Left colon (tissue), 2 donors: ENCODE results near the gene FBXO33. TPM values are rescaled to one million over a fixed set of nuclear protein-coding genes. Genes with fewer than 3 reads are reported as not detected.

Experiments used
- ATAC-seq: fragments of 200-7000 bp; cut with Tn5 transposase; one replicate; pipeline ENCODE4 v1.9.1; 2020; ENCODE audit warnings: mild to moderate bottlenecking, moderate library complexity
- DNase-seq, 2 donors: peaks; one replicate each; pipeline ENCODE4 v3.0.0-alpha.2; 2020
- intact Hi-C, 2 donors: fragments of 100-400 bp; cut with DNase I in 1 of 2; cut with micrococcal nuclease in 1 of 2; formaldehyde crosslinking; loops; one replicate each; pipeline versions ENCODE4 v1.11.2 to v1.14.0; 2022; cut with DNase I, micrococcal nuclease
- long read RNA-seq: library from polyadenylated mRNA; unstranded; transcript quantifications from one replicate; pipeline ENCODE4 v2.0.0, GENCODE V29; 2021
- total RNA-seq, 2 donors: library from RNA; stranded (reverse); fragmentation: NEBNext Ultra II Directional; extraction: Animal tissue kit (Norgen Biotek cat#: 25700); gene quantifications; one replicate each; pipeline ENCODE4 v1.2.1, GENCODE V29; 2021
- donor health status: DM: no; HTN: no; CAD: no.
- donor health status: DM: yes; HTN: yes; CAD: no.

The FBXO33 gene
- total RNA-seq, result 1 to 10 TPM; 6.9 to 9.3 TPM
- long read RNA-seq, transcript FBXO33-201 (4 exons, 3,853 nt), result major isoform, 11 of 14 reads
- long read RNA-seq, partial matches to known transcripts, result 0 of 14 reads
- long read RNA-seq, other reads (novel, unspliced or antisense), result 3 of 14 reads

DNA sequence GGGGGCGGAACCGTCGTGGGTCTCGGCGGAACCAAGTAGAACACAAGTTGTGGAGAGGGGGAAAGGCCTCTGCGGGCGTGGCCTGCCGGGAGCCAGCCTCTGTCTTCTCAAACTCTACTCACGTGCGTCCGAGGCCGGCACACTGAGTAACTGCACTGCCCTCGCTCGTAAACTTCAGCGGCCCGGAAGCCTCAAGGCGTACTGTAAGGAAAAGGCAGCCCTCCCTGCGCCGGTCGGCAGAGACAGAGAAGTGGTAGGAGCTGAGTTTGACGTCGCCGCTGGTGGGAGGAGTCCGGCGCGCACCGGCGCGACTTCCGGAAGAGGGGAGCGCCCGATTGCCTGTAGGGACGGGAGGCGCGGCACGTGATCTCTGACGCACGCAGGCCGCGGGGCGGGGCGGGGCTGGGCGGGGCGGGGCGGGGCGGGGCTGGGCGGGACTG is at the start of gene FBXO33:
TSS of gene FBXO33 (minus strand) at position 255 of the 440 bp plus-strand sequence. CDS start 271 bp downstream, outside the sequence.
- intact Hi-C loops, result no loop called here
- peak; percentile 97 for DNase-seq
- ATAC-seq, result peak; percentile 87

DNA sequence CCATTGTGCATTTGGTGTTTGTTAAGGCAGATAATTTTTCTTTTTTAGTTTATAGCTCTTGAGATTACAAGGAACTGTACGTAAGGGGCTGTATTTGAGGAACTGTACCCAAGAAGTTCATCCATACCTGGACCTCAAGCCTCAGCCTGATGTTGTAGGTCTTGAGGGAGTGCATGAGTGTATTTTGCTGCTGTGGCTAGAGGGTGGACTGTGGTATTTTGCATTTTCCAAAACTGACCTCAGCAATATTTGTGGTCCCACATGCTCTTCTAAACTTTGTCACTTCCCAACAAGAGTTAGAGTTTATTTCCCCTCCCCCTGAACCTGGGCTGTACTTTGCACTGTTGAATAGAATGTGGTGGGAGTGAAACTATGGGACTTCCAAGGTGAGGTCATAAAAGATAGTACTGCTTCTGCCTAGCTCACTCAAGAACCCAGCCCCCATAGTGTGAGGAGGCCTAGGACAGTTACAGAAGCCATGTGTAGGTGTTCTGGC is 42.2 kb upstream of the FBXO33 start:
- no peak for ATAC-seq
- intact Hi-C loops, result no loop called here
- no peak for DNase-seq

DNA sequence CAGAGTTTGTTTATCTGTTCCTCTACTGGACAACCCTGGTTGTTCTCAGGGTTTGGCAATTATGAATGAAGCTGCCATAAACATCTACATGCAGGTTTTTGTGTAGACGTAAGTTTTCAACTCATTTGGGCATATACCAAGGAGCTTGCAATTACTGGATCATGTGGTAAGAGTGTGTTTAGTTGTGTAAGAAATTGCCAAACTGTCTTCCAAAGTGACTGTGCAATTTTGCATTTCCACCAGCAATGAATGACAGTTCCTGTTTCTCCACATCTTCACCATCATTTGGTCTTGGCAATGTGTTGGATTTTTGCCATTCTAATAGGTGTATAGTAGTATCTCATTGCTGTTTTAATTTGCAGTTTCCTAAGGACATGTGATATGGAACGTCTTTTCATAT is 39.8 kb upstream of the FBXO33 start:
- intact Hi-C loops, result no loop called here
- ATAC-seq (no peak), DNase-seq (no peak)

- intact Hi-C loops, result no loop called here
- DNase-seq, result peak in 1 of 2 donors; percentile 23
- ATAC-seq, result no peak
Measured at GRCh38 chr14:39469094-39469710, 37.0 kb upstream of the FBXO33 start.

DNA sequence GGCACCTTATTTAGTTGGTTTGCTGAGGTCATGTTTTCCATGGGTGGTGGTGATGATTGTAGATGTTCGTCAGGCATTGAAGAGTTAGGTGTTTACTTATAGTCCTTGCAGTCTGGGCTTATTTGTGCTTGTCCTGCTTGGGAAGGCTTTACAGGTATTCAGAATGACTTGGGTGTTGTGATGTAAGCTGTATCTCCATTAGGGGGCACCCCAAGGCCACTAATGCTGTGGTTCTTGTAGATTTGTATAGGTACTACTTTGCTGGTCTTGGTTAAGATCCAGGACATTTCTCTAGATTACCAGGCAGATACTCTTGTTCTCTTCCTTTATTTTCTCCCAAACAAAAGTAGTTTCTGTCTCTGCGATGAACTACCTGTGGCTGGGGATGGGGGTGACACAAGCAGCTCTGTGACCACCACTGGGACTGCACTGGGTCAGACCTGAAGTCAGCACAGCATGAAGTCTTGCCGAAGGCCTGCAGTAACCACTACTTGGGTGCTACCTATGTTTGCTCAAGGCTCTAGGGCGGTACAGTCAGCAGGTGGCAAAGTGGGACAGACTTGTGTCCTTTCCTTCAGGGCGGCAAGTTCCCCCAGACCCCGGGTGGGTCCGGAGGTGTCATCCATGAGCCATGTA is 35.8 kb upstream of the FBXO33 start:
- ATAC-seq (no peak), DNase-seq (no peak)
- intact Hi-C loops, result no loop called here

- intact Hi-C loops, result no loop called here
- ATAC-seq (no peak), DNase-seq (no peak)
Measured at GRCh38 chr14:39459795-39460478, 27.7 kb upstream of the FBXO33 start.

DNA sequence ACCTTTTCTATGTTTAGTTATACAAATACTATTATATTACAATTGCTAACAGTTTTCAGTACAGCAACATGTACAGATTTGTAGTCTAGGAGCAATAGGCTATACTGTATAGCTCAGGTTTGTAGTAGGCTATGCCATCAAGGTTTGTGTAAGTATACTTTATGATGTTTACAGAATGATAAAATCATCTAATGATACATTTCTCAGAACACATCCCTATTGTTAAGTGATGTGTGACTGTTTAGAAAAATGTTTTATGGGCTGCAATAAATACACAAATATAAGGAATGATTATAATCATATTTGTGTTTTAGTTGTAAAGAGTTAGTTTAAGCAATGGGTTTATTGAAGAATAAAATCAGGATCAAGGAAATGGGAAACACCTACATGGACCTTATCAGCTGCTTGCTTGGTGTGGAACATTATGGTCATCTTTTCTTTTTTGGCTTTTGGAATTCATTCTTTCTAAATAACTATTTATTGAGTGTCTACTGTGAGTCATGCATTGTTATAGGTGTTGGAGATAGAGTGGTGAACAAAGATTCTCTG is 24.5 kb upstream of the FBXO33 start:
- intact Hi-C loops, result no loop called here
- DNase-seq (no peak), ATAC-seq (peak; percentile 87)

DNA sequence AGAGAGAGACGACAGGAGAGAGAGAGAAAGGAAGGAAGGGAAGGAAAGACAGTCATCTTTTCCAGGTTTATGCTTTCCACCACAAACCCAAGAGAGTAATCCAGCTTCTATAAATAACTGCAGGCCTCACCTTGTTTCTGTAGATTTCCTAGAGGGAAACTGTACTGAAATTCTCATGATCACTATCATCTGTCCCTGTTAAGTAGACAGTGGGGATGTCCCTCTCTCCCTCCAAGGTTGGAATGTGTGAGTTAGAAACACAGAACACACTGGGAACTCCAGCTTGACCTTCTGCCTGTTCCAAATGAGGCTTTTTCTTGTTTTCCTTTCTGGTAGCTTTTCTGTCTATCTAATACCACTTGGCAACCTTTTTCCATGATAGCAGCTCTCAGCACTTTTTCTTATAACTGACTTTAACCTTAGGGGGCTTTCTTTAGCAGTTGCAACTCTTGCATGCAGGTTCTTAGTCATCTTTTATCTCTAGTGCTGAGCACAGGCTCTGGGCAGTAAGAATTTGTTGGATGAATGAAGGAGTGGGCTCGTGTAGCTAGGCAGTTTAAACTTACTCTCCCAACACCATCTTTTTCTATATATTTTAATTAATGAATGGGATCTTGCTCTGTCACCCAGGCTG is 22.8 kb upstream of the FBXO33 start:
- intact Hi-C loops, result no loop called here
- ATAC-seq, result no peak
- no peak for DNase-seq

GRCh38 chr14:39452680-39453079 is 20.4 kb upstream of the FBXO33 start:
- DNase-seq (no peak), ATAC-seq (no peak)
- intact Hi-C loops, result no loop called here

GRCh38 chr14:39451811-39452210 is 19.6 kb upstream of the FBXO33 start:
- intact Hi-C loops, result no loop called here
- ATAC-seq (no peak), DNase-seq (no peak)

- intact Hi-C loops, result no loop called here
- no peak for DNase-seq
- ATAC-seq, result no peak
Measured at GRCh38 chr14:39447175-39447661, 15.0 kb upstream of the FBXO33 start.

DNA sequence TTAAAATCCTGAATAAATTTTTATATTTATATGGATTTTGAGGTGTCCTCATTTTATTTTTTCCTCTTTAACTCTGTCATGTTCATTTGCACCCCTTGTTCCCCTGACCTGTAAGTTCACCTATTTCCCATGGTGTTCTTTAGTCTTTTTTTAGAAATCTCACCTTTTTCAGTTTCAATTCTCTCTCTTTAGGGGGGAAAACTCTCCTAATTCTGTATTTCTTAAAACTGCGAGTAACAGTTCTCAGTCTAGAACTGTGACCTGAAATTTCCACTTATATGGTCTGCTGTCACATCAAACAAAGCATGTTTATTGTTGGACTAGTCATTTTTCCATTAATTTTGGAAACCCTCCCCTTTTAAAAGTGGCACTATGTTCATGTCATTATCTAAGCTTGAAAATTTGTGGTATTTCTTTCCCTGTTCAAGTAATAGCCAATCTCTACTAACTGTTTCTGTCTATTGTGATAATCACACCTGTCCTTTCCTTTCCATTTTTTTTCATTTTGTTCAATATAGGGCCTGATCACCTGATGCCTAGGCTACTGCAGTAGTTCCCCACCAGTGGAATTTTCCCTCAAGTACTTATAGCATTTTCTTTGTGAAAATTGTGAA is 14.0 kb upstream of the FBXO33 start:
- intact Hi-C loops, result no loop called here
- ATAC-seq, result no peak
- no peak for DNase-seq

GRCh38 chr14:39442293-39442692 is 10.1 kb upstream of the FBXO33 start:
- ATAC-seq (no peak), DNase-seq (no peak)
- intact Hi-C loops, result no loop called here

DNA sequence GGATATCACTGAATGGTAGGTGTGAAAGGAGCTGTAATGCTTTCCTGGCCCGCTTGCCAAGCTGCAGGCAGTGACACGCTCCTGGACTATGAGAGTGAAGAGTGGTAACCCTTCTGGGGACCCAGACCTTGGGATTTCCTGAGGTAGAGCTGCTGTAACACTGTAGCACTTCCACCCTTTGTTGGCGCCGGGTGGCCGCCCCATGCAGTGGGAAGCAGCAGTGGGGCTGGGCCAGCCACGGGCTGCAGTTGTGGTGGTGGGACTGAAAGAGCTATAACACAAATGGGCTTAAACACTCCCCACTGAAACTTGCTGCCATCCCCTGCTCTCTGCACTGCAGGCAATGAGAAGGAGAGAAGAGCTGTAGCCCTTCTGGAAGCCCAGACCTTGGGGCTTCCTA is 9.6 kb upstream of the FBXO33 start:
- ATAC-seq (no peak), DNase-seq (no peak)
- intact Hi-C loops, result no loop called here

- ATAC-seq (no peak), DNase-seq (no peak)
- intact Hi-C loops, result no loop called here
Measured at GRCh38 chr14:39440975-39441374, 8.7 kb upstream of the FBXO33 start.

- DNase-seq (no peak), ATAC-seq (no peak)
- intact Hi-C loops, result no loop called here
Measured at GRCh38 chr14:39435241-39435640, 3.0 kb upstream of the FBXO33 start.

- no peak for DNase-seq
- no peak for ATAC-seq
- intact Hi-C loops, result no loop called here
Measured at GRCh38 chr14:39434401-39434800, 2.2 kb upstream of the FBXO33 start.

GRCh38 chr14:39433452-39433813 is 1.2 kb upstream of the FBXO33 start:
- intact Hi-C loops, result no loop called here
- ATAC-seq (no peak), DNase-seq (no peak)
